Gastroesophageal sphincter (tissue), 3 donors: ENCODE data around the gene EWSR1.

Experiments used
- CTCF ChIP-seq, 4 experiments: fragments of 200-600 bp in 2 of 4; fragments of 450-650 bp in 2 of 4; sonication (generic) in 1 of 4; IDR thresholded peaks; one replicate each; pipeline ENCODE4 v1.5.1; 2017 to 2019; ENCODE audit warnings: antibody characterized with exemption in 4 of 4, mild to moderate bottlenecking in 2 of 4, moderate library complexity in 2 of 4
- POLR2A ChIP-seq, 2 donors: fragments of 450-650 bp; IDR thresholded peaks; one replicate each; pipeline ENCODE4 v1.6.1; 2017; ENCODE audit warnings: antibody characterized with exemption in 2 of 2, mild to moderate bottlenecking in 2 of 2, moderate library complexity in 1 of 2
- POLR2AphosphoS5 ChIP-seq: sonication (generic); formaldehyde crosslinking; IDR thresholded peaks from one replicate; pipeline ENCODE4 v1.6.1; 2017; ENCODE audit warnings: antibody characterized with exemption

- TF ChIP-seq CTCF (IDR thresholded peaks at IDR 0.05) (no peak), POLR2A (IDR thresholded peaks at IDR 0.05) (no peak), POLR2AphosphoS5 (no peak)
Observed at GRCh38 chr22:29302681-29303465, 34.8 kb downstream of the EWSR1 start.
